ENCODE results near the gene FGD5.

Gene FGD5

DNA sequence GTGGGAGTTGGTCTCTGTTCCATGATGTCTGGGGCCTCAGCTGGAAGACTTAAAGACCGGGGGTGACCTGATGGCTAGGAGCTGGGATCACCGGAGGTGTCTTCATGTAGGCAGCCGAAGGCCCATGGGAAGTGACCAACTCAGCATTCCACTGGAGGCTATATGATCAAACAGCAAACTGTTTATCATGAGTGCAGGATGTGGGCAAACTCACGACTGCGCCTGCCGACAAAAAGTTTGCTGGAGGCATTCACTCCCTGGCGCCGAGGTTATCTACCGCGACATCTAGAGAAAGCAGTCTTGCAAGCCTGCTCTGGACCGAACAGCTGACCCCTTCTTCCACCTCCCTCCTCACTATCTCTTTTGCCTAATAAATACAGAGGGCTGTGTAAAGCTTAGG, 65.9 kb downstream of the FGD5 start:
- Histone ChIP-seq H3K9ac (no peak overlapping the region), H3K4me2 (ENCODE audit: low read length) (no peak overlapping the region), H3K4me1 (no peaks in the 10 kb centered on the region), H3K27me3 (ENCODE audit: control insufficient read depth, insufficient read depth, low read length) (no peaks in the 10 kb centered on the region), H3K27ac (no peak overlapping the region), H2AFZ (no peak overlapping the region), H3K4me3 (ENCODE audit: low read depth, low read length) (no peak overlapping the region), H3K9me3 (ENCODE audit: control insufficient read depth, low read length) (no peaks in the 10 kb centered on the region), H3K36me3 (ENCODE audit: control insufficient read depth, insufficient read depth, low read length) (no peaks in the 10 kb centered on the region), H3K79me2 (no peaks in the 10 kb centered on the region)
- TF ChIP-seq CTCF (IDR thresholded peaks at IDR 0.05) = no peak

DNA sequence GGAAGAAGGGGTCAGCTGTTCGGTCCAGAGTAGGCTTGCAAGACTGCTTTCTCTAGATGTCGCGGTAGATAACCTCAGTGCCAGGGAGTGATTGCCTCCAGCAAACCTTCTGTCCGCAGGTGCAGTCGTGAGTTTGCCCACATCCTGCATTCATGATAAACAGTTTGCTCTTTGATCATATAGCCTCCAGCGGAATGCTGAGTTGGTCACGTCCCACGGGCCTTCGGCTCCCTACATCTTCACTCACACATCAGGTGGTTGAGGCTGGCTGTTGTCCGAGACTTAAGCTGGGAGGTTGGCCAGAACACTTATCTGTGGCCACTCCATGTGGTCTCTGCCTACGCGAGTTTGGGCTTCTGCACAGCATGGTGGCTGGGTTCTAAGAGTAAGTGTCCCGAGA, 66.5 kb downstream of the FGD5 start:
- Histone ChIP-seq H3K4me2 (ENCODE audit: low read length) (no peak overlapping the region), H3K79me2 (no peaks in the 10 kb centered on the region), H3K4me1 (no peaks in the 10 kb centered on the region), H3K9ac (no peak overlapping the region), H3K4me3 (ENCODE audit: low read depth, low read length) (no peak overlapping the region), H3K9me3 (ENCODE audit: control insufficient read depth, low read length) (no peaks in the 10 kb centered on the region), H3K27ac (no peak overlapping the region), H3K27me3 (ENCODE audit: control insufficient read depth, insufficient read depth, low read length) (no peaks in the 10 kb centered on the region), H2AFZ (no peak overlapping the region), H3K36me3 (ENCODE audit: control insufficient read depth, insufficient read depth, low read length) (no peaks in the 10 kb centered on the region)
- no peak for TF ChIP-seq CTCF (IDR thresholded peaks at IDR 0.05)

GRCh38 chr3:14886101-14886500, 67.3 kb downstream of the FGD5 start:
- Histone ChIP-seq H3K9ac (no peak overlapping the region), H3K36me3 (ENCODE audit: control insufficient read depth, insufficient read depth, low read length) (no peaks in the 10 kb centered on the region), H3K4me1 (no peaks in the 10 kb centered on the region), H3K27me3 (ENCODE audit: control insufficient read depth, insufficient read depth, low read length) (no peaks in the 10 kb centered on the region), H3K9me3 (ENCODE audit: control insufficient read depth, low read length) (no peaks in the 10 kb centered on the region), H3K27ac (no peak overlapping the region), H3K4me2 (ENCODE audit: low read length) (no peak overlapping the region), H2AFZ (no peak overlapping the region), H3K79me2 (no peaks in the 10 kb centered on the region), H3K4me3 (ENCODE audit: low read depth, low read length) (no peak overlapping the region)
- TF ChIP-seq CTCF (IDR thresholded peaks at IDR 0.05) = no peak

GRCh38 chr3:14889205-14889604, 70.4 kb downstream of the FGD5 start:
- Histone ChIP-seq H3K4me2 (ENCODE audit: low read length) (no peak overlapping the region), H3K27me3 (ENCODE audit: control insufficient read depth, insufficient read depth, low read length) (no peaks in the 10 kb centered on the region), H3K79me2 (no peaks in the 10 kb centered on the region), H3K4me1 (no peaks in the 10 kb centered on the region), H3K9ac (no peak overlapping the region), H3K36me3 (ENCODE audit: control insufficient read depth, insufficient read depth, low read length) (no peaks in the 10 kb centered on the region), H3K4me3 (ENCODE audit: low read depth, low read length) (no peak overlapping the region), H2AFZ (no peak overlapping the region), H3K9me3 (ENCODE audit: control insufficient read depth, low read length) (no peaks in the 10 kb centered on the region), H3K27ac (no peak overlapping the region)
- TF ChIP-seq CTCF (IDR thresholded peaks at IDR 0.05) = no peak

- no peaks in the 10 kb centered on the region for H3K36me3 ChIP-seq (ENCODE audit: control insufficient read depth, insufficient read depth, low read length)
These were observed 71.2 kb downstream of the FGD5 start for GRCh38 chr3:14889943-14890342.

More at GRCh38 chr3:14889943-14890342, 71.2 kb downstream of the FGD5 start:
- Histone ChIP-seq H3K27me3 (ENCODE audit: control insufficient read depth, insufficient read depth, low read length) (no peaks in the 10 kb centered on the region), H2AFZ (no peak overlapping the region), H3K9ac (no peak overlapping the region), H3K4me3 (ENCODE audit: low read depth, low read length) (no peak overlapping the region), H3K4me2 (ENCODE audit: low read length) (no peak overlapping the region), H3K27ac (no peak overlapping the region), H3K4me1 (no peaks in the 10 kb centered on the region), H3K79me2 (no peaks in the 10 kb centered on the region), H3K9me3 (ENCODE audit: control insufficient read depth, low read length) (no peaks in the 10 kb centered on the region)
- TF ChIP-seq CTCF (IDR thresholded peaks at IDR 0.05) = no peak

Data from parathyroid adenoma (tissue), 2 donors.